ENCODE measurements around the gene WTIP. TPM values are rescaled to one million over a fixed set of nuclear protein-coding genes. Genes with fewer than 3 reads are reported as not detected.

The WTIP gene
- total and polyA plus RNA-seq, 2 of the 13 experiments (the other 11 are each of a cell fraction or from before 2014, with no cell fraction given): 15.0 to 18.1 TPM

DNA sequence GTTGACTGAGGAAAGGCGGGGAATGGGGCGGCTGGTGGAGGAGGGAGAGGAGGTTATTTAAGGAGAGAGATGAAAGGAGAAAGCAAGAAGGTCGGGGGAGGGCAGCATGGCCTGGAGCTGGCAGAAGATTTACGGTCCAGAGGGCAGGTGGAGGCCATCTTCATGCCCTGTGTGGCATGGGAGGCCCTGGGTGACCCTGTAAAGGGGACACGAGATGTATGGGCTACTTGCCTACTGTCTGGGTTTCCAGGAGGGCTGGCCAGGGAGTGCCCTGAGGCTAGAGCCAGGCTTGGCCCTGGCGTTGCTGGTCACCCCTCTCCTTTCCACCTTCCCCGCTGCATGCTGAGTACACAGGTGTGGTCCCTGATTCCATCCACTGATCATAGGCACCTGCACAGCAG lies 6.1 kb downstream of the WTIP start (continued):
- TF ChIP-seq, protein P1, sequence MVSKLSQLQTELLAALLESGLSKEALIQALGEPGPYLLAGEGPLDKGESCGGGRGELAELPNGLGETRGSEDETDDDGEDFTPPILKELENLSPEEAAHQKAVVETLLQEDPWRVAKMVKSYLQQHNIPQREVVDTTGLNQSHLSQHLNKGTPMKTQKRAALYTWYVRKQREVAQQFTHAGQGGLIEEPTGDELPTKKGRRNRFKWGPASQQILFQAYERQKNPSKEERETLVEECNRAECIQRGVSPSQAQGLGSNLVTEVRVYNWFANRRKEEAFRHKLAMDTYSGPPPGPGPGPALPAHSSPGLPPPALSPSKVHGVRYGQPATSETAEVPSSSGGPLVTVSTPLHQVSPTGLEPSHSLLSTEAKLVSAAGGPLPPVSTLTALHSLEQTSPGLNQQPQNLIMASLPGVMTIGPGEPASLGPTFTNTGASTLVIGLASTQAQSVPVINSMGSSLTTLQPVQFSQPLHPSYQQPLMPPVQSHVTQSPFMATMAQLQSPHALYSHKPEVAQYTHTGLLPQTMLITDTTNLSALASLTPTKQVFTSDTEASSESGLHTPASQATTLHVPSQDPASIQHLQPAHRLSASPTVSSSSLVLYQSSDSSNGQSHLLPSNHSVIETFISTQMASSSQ (IDR thresholded peaks at IDR 0.05; ENCODE audit: low read depth): no peak
- TF ChIP-seq, protein P1 (CRISPR knock-in tag; IDR thresholded peaks at IDR 0.05; ENCODE audit: borderline replicate concordance): no peak

DNA sequence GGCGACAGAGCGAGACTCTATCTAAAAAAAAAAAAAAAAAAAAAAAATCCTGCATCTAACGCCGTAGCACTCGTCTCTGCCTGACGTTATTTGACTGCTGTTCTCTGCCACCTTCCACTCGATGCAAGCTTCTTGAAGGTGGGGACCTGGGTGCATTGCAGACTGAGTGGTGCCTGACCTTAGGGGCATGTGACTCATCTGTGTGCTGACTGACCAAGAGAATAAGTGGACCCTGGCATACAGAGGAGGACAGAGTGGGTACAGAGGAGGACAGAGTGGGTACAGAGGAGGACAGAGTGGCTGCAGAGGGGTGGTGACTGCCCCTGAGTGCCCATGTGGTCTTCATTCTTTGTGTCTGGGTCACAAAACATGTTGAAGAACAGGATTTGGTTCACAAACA lies 7.6 kb downstream of the WTIP start:
- H3K27ac ChIP-seq (ENCODE audit: extremely low read length, insufficient read depth, low read length): no peak overlapping the region
- H3K4me2 ChIP-seq (ENCODE audit: low read depth, low read length): no peak overlapping the region
- H3K36me3 ChIP-seq (replicated peaks in 1 of 2; ENCODE audit: control insufficient read depth in 1 of 2, insufficient read depth in 2 of 2, low read length in 2 of 2): peaks cover 9% of the 10 kb centered on the region in 2 experiments; a peak in 4 of 5 replicates
- ATAC-seq (no peak), DNase-seq (ENCODE audit: low spot score) (no peak), FAIRE-seq (no peak)
- no TSS peak for BruUV-seq (replicated peaks)
- H2AFZ ChIP-seq (ENCODE audit: low read length): no peak overlapping the region
- no peaks in the 10 kb centered on the region for H3K9me3 ChIP-seq (ENCODE audit: low read length)
- POLR2A ChIA-PET: no interaction called here
- H3K4me1 ChIP-seq (ENCODE audit: insufficient read depth, low read length): peaks cover 3% of the 10 kb centered on the region; the same call in 1 of the 2 replicates
- no peaks in the 10 kb centered on the region for H3K79me2 ChIP-seq (ENCODE audit: insufficient read depth, low read length)
- H3K27me3 ChIP-seq (ENCODE audit: control insufficient read depth in 1 of 2, insufficient read depth in 2 of 2, low read length in 2 of 2): no peaks in the 10 kb centered on the region
- TF ChIP-seq PHF5A (CRISPR knock-in tag; IDR thresholded peaks at IDR 0.05; ENCODE audit: low read depth, unreplicated experiment) (no peak), NR2F2 (IDR thresholded peaks at IDR 0.05; ENCODE audit: borderline replicate concordance, low read depth) (no peak), ARNT (IDR thresholded peaks at IDR 0.05) (no peak), ZBTB34 (CRISPR knock-in tag; IDR thresholded peaks at IDR 0.05) (no peak), BHLHE40 (IDR thresholded peaks at IDR 0.05; ENCODE audit: low read length) (no peak), MEIS2 (CRISPR knock-in tag; IDR thresholded peaks at IDR 0.05) (no peak), SRSF9 (IDR thresholded peaks at IDR 0.05; ENCODE audit: borderline replicate concordance, insufficient read depth, low read depth, low read length, poor library complexity, severe bottlenecking) (no peak), PHF8 (CRISPR knock-in tag; IDR thresholded peaks at IDR 0.05) (no peak), SSRP1 (CRISPR knock-in tag; IDR thresholded peaks at IDR 0.05) (no peak), HNF4G (IDR thresholded peaks at IDR 0.05; ENCODE audit: borderline replicate concordance, low read depth, low read length) (no peak), HNF4G (CRISPR knock-in tag; IDR thresholded peaks at IDR 0.05; ENCODE audit: borderline replicate concordance, low read depth) (no peak), NFE2L2 (IDR thresholded peaks at IDR 0.05; ENCODE audit: low read length) (no peak), FOXA1 (IDR thresholded peaks at IDR 0.05) (no peak), FOXA1 (CRISPR knock-in tag; IDR thresholded peaks at IDR 0.05) (no peak), FOXK1 (CRISPR knock-in tag; IDR thresholded peaks at IDR 0.05; ENCODE audit: borderline replicate concordance, low read depth) (no peak), ZSCAN25 (CRISPR knock-in tag; IDR thresholded peaks at IDR 0.05) (no peak), RCOR2 (CRISPR knock-in tag; IDR thresholded peaks at IDR 0.05) (no peak), ZNF616 (CRISPR knock-in tag; IDR thresholded peaks at IDR 0.05; ENCODE audit: low read depth) (no peak)
- TF ChIP-seq, protein P2, sequence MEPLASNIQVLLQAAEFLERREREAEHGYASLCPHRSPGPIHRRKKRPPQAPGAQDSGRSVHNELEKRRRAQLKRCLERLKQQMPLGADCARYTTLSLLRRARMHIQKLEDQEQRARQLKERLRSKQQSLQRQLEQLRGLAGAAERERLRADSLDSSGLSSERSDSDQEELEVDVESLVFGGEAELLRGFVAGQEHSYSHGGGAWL (CRISPR knock-in tag; IDR thresholded peaks at IDR 0.05): no peak
- intact Hi-C loops (cut with micrococcal nuclease; ENCODE audit: unreplicated experiment): loop anchor here (2.0 kb wide), 1 partner anchor 76 kb away; no protein-coding TSS in a partner anchor
- H3K9ac ChIP-seq (ENCODE audit: insufficient read depth, low read depth, low read length): no peak overlapping the region
- WGBS (ENCODE audit: low lambda C conversion rate): 82% methylated on average over 7 of the region's 7 CpGs
- H3K4me3 ChIP-seq (replicated peaks in 1 of 3; ENCODE audit: insufficient read depth in 1 of 3, low read depth in 2 of 3, low read length in 3 of 3): no peak overlapping the region
- in situ Hi-C loops (cut with HindIII; ENCODE audit: extremely low pct_ligation_motif_present, low pct_unique_long_range_greater_than_20kb): no loop called here
- H4K20me1 ChIP-seq (ENCODE audit: insufficient read depth, low read length): 0 out of 2 replicates have a peak, but pooled peaks cover 2% of the 10 kb centered on the region
- CTCF ChIA-PET (ENCODE audit: low intra/inter-chr PET ratio, low total read pairs): no interaction called here
